ENCODE measurements around the gene BABAM1.
A peak's percentile ranks its signal among the peaks of the same experiment; 100 is the strongest.
"Not testable (repeated sequence)": the region's sequence is repeated elsewhere in the genome, so short reads cannot be mapped to it uniquely, and the experiment has no call there.

The BABAM1 gene

DNA sequence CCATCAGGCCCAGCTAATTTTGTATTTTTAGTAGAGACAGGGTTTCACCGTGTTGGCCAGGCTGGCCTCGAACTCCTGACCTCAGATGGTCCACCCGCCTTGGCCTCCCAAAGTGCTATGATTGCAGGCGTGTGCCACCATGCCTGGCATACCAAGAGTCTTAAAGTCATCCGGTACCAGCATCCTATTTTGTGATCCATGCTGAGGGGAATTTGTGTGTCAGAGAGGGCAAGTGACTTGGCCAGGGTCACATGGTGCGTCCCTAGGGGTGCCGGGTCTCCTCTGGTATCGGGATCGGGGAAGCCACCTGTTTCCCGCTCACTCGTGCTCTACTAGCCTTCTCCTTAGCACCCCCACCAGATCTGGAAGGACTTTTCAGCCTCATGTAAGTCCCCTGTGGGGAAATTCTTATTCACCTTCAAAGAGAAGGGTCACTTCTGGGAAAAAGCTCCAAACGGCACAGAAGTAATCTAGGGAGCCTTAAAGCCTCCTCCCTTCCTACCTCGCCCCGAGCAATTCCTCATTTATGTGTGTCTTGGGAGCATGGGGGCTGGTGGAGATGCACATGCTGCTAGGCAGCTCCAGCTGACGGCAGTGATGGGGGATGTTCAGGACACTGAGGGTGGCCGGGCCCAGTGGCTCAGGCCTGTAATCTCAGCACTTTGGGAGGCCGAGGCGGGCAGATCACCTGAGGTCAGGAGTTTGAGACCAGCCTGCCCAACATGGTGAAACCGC, 8.4 kb downstream of the BABAM1 start:
- no peak for DNase-seq

GRCh38 chr19:17279436-17279835, 12.2 kb downstream of the BABAM1 start:
- DNase-seq, result no peak

GRCh38 chr19:17281391-17282304, 14.4 kb downstream of the BABAM1 start, which contains the start of gene ANKLE1:
ANKLE1 (plus strand) TSS chr19:17281901; CDS start chr19:17281921, 20 bp downstream.
- DNase-seq, result peak; percentile 25 to 57

DNA sequence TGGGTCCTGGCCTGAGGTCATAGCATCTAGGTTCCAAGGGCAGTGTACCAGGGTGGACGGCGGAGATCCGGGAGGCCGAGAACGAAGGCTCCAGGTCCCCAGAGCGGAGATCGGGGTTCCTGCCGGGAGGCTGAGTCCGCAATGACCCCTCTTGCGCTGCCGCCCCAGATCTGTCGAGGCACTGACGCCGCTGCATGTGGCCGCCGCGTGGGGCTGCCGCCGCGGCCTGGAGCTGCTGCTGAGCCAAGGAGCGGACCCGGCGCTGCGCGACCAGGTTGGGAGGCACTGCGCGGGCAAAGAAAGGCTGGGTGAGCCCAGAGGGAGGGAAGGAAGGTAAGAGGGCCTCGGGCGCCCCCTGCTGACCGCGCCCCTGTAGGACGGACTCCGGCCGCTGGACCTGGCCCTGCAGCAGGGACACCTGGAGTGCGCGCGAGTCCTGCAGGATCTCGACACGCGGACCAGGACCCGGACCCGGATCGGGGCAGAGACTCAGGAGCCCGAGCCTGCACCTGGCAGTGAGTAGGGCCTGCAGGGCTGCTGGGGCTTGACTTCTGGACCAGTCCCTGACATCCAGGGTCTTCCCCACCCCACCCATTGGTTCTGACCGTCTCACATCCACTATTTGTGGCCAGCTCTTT, 15.4 kb downstream of the BABAM1 start:
- peak; percentile 80 to 82 for DNase-seq

DNA sequence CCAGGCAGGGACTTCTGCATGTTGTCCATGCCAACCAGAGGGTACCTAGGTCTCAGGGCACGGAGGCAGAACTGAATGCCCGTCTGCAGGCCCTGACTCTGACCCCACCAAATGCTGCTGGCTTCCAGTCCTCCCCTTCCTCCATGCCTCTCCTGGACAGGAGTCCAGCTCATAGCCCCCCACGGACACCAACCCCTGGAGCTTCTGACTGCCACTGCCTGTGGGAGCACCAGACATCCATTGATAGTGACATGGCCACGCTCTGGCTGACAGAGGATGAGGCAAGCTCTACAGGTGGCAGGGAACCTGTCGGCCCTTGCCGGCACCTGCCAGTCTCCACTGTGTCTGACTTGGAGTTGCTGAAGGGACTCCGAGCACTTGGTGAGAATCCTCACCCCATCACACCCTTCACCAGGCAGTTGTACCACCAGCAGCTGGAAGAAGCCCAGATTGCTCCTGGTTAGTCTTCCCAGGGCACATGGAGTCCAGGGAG, 16.3 kb downstream of the BABAM1 start:
- no peak for DNase-seq

GRCh38 chr19:17285415-17286135, 18.3 kb downstream of the BABAM1 start:
- DNase-seq, result no peak

- DNase-seq, result no peak
Observed at GRCh38 chr19:17286263-17286662, 19.0 kb downstream of the BABAM1 start.

DNA sequence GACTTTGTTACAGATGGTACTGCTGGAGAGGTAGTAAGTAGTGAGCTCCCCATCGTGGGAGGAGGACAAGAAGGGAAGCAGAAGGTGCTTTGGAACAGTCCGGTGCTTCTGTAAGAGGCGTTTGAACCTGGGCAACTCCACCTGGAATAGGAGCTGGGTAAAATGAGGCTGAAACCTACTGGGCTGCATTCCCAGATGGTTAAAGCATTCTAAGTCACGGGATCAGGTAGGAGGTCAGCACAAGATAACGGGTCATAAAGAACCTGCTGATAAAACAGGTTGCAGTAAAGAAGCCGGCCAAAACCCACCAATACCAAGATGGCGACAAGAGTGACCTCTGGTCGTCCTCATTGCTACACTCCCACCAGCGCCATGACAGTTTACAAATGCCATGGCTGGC, 19.5 kb downstream of the BABAM1 start:
- no peak for DNase-seq

- DNase-seq, result peak; percentile 39 to 64
Observed at GRCh38 chr19:17289489-17289888, 22.2 kb downstream of the BABAM1 start.

DNA sequence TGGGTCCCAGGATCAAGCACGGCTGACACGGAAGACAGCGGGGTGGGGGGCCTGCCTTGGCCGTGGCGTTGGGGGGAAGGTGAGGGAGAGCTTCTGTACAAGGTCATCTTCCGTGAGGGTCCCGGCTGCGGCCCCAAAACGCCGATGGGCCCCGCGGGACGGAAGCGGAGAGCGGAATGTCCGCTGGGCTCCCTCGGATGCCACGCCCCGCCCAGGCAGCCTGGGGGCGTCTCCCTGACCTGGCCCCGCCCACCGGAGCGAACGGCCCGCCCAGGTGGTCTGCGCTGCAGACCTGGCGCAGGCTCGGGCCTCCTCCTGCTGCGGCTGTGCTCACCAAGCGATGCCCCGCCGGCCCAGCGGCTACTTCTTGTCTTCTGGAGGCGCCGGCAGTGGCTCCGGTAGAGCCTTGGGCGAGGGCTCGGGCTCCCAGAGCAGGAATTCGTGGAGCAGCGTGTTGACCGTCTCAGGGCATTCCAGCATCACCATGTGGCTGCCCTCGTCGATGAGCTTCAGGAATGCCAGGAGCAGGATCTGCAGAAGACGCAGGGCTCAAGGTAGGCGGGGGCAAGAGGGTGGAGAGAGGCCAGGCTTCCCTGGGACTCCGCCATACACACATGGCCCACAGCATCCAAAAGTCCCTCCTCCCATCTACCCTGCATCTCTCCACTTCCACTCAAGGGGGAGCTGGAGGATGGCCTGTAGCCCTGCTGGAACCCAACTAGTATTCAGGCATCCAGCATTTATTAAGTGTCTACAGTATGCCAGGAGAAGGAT, 25.2 kb downstream of the BABAM1 start:
- peak; percentile 84 to 88 for DNase-seq

GRCh38 chr19:17293605-17294004, 26.4 kb downstream of the BABAM1 start:
- no peak for DNase-seq

DNA sequence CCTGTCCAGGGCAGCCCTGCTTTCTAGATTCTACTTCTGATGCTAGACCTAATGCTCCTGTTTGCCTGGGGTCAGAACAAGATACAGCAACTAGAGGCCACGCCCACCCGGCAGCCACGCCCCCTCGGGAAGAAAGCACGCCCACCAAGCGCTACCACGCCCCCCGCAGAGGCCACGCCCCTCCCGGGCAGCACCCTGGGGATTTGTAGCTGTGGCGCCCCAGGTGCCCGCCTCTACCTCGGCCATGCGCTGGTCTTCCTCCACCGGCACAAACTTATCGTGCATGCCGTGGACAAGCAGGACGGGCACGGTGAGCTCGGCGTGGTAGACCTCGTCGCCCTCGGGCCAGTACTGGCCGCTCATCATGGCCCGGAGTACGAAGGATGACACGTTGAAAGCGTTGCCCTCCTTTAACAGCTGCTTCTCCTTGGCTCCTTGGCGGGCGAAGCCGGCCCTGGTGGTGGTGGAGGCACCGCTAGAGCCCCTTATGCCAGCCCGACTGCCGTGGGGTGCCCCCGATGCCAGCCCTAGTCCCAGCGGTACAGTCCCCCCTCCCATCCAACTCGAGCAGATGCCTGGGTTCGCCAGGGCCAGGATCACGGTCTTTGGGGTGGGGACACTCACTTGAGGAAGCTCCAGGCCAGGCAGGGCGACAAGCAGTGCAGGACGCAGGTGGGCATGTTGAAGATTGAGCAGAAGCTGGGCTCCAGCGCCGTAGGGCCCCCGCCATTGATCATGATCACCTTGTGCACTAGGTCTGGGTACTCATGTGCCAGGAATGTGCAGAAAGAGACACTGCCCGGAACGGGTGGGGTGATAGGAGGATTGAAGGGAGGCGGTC, 27.0 kb downstream of the BABAM1 start:
- peak; percentile 41 to 58 for DNase-seq

DNA sequence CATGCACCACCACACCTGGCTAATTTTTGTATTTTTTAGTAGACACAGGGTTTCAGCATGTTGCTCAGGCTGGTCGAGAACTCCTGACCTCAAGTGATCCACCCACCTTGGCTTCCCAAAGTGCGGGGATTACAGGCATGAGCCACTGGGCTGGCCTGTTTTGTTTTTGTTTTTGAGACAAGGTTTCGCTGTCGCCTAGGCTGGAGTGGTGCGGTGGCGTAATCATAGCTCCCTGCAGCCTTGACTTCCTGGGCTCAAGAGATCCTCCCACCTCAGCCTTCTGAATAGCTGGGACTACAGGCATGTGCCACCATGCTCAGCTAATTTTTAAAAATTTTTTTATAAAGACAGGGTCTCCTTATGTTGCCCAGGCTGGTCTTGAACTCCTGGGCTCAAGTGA, 28.3 kb downstream of the BABAM1 start:
- DNase-seq, result not testable (repeated sequence)

GRCh38 chr19:17296273-17296672, 29.0 kb downstream of the BABAM1 start:
- DNase-seq, result no peak

DNA sequence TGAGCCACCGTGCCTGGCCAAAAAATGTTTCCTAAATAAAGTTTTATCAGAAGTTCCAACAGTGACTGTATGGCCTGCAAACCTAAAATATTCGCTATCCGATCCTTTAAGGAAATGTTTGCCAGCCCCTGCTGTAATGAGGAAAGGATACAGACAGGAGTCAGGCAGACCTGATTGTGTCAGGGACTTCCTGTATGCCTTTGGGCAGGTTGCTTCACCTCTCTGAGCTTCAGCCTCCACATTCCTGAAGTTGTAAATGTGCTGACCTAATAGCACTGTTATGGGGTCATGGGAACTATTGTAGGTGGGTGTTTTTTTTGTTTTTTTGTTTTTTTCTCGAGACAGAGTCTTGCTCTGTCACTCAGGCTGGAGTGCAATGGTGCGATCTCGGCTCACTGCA, 29.7 kb downstream of the BABAM1 start:
- DNase-seq, result no peak

DNA sequence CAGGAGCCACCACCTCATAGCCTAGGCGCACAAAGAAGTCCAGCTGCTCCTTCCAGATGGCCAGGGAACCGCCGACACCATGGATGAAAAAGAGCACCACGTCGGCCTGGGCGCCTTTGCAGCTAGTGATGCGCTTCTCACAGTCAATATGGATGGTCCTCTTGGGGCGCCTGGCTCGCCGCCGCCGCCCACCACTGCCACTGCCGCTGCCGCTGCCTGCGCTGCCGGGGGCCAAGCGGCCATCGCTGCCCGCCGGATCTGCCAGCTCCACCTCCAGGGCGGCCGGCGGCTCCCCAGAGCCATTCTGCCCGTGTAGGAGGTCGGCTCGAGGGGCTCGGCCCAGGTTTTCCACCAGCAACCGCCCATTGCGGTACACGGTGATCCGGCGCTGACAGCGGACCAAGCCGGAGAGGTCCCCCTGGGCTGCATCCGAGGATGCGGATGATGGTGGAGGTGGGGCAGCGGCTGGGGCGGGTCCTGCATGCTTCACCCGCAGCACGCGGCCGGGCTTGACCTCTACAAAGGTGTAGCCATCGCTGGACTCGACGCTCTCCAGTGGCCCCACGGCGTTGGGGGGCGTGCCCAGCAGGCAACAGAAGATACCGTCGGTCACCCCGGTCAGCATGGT, 33.9 kb downstream of the BABAM1 start:
- DNase-seq, result no peak

- DNase-seq, result peak in 1 of 2 donors; percentile 35
Observed at GRCh38 chr19:17302391-17303166, 35.3 kb downstream of the BABAM1 start.

GRCh38 chr19:17303167-17303939, 36.1 kb downstream of the BABAM1 start, which contains the start of gene ABHD8:
ABHD8 (minus strand) TSS chr19:17303425; CDS start chr19:17301616, 1,809 bp downstream.
- peak; percentile 95 for DNase-seq

DNA sequence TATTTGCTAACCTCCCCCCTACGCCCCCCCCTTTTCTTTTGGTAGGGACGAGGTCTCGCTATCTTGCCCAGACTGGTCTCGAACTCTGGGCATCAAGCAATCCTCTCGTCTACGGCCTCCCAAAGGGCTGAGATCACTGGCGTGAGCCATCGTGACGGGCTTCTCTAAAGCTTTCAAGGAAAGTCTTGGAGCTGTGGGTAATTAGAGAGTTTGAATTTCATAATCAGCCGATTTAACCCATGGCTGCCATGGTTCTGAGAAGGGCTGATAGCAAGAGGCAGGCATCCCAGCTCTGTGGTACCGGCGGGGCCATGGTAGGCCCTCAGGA, 36.7 kb downstream of the BABAM1 start:
- no peak for DNase-seq

All from CD4-positive, alpha-beta T cell treated with Interleukin-4 for 1 hour (primary cell).